ENCODE results near the gene WWOX.

Gene WWOX

DNA sequence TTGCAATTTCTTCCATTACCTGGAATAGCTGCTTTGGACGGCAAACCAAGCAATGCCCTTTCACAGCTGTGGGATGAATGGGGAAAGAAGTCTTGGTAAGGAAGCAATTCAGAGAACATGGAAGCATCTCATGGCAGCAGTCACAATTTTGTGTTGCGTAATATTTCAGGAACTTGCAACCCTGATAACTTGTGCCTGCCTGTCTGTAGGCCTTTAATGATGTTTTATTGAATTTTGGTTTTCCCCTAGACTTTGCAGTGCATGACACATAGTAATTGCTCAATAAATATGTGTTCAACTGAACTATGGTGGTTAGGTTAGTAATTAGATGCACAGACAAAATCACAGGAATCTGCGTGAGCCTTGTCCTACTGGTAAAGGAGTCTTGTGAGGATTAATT lies 439.5 kb downstream of the WWOX start:
- DNase-seq (ENCODE audit: low read depth) = no peak

DNA sequence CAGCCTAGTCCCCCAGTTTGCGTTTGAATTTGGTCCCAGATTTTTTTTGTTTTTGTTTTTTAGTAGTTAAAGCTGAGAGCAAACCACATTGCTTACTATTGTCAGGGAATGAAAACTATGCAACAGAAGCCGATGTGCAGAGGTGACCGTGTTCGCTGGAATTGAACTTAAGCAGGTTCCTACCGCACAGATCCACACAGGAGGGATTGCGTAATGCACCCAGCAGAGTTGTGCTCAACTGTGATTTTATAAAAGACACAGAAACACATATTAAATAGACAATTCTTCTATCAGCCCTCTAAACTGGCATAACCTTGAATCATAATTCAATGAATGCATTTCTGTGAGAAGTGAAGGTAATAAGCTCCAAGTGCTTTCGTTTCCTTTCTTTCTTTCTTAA lies 443.0 kb downstream of the WWOX start:
- DNase-seq (ENCODE audit: low read depth) = no peak

DNA sequence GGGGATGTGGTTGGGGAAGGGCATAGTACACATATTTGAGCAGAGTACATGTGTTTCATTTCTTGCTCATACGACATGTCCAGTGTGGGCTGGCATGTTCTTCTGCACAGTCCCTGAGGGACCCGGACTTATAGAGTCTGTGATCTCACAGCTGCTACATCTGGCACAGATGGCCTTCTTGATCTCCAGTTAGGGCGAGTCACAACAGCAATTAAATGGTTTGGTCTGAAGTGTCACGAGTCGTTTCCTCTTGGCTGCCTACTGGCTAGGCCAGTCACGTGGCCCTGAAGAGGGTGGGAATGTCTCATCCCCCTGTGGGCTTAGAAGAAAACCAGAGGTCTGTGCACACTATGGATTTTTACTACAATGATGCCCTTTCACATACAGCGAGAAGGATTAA lies 443.6 kb downstream of the WWOX start:
- no peak for DNase-seq (ENCODE audit: low read depth)

DNA sequence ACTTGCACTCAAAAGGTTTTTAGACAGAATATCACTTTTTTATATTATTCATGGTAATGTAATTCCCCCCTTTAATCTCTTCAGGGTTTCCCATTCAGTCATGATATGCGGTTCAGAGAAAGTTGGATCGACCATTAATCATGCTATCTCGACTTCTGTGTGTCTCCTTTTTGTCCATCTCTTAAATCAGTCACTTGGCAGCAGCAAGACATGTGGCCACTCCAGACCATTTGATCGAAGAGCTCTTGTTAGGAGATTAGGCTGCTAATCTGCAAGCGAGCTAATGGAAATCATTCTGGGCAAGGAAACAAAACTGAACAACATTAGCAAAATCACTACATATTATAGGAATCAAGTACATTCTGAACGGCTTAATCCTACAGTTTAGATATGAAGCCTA lies 449.9 kb downstream of the WWOX start:
- no peak for DNase-seq (ENCODE audit: low read depth)

DNA sequence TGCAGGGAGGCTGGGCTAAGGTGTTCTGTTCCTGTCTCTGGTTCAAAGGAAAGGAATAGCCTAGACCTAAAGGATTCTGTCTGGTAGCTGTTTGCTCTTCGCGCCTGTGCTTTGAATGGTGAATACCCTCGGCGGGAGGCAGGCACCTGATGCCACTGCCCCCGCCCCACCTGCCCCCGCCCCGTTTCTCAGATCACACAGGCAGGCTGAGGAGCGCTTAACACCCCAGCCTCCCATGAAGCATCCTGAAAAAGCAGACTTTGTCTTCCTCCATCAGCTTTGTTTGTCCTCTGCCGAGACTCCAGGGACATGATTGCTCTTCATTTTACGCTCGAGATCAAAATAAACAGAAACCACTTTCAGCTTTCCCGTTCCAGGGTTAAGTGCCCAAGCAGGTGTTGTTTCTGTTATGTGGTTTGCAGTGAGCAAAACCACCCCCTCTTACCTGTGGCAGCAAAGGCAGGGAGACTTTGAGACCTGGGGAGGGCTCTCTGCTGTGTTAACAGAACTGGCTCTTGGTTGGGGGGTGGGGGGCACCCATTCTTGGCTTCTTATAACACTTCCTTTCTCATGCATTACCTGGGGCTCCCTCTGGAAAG lies 452.1 kb downstream of the WWOX start:
- no peak for DNase-seq (ENCODE audit: low read depth)

DNA sequence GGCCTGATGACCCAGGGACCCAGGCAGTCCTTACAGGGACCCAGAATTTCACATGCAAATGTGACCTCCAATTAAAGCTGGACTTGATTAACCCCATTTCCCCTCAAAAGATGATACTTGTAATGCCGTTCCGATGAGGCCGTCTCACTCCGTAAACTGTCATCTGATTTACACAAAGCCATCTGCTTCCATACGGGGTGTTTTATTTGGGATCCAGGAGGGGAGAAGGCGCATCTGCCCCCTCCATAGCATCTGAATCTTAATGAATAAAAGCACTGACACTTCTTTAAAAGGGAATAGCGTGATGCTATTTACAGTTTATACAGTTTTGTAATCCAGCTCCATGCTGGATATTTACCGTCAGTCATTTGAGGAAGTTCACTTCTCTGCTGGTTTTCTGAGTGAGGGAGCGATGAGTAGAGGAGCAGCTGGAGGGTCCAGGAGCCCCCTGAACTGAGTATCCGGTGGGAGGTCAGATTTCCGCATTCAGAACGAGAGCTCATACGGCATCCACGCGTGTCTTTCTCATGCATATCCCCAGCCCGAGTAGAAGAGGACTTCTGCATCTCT lies 452.7 kb downstream of the WWOX start:
- no peak for DNase-seq (ENCODE audit: low read depth)

DNA sequence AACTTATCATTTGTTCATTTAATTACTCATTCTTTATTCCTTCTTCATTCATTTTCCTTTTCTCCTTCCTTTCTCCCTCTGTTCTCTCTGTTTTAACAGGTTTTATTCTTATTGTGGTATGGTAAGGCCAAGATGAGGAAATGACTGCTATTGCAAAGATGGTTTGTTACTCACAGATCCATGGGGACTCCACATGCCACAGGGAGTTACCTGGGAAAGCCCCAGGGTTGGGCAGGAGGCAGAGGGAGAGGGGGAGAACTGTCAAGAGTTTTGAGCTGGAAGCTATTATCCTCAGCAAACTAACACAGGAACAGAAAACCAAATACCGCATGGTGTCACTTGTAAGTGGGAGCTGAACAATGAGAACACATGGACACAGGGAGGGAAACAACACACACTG lies 453.3 kb downstream of the WWOX start:
- no peak for DNase-seq (ENCODE audit: low read depth)

DNA sequence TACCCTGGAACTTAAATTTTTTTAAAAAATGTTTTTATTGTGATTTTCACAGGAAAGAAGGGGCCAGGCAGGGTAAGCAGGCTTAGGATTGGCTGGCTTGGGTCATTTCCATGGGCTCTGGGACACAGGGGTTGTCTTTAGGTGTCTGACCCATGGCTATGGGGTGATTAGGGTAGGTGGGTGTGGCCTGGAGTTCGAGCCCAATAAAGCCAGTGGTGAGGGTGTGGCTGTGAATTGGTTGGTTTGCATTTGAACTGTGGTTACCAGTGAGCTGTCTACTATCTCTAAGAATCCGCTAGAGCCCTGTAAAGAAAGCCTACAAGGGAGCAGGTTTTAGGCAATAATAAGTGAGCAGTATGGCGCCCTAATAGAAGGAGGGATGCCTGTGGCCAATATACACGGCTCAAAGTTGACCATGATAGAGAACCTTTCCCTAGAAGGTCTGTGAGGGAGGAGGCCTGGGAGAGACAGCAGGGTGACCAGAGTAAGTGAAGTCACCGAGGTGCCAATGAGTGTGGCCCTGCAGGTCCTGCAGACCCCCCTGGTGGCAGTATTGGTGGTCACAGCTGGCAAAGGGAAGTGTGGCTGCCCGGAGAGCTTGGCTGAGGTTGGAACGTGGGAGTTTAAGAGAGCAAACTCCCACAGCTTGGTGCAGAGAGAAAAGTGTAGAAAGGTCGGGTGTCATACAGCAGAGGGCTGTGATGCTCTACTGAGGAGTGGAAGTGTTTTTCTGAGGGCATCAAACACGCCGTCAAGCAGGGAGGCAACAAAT lies 454.0 kb downstream of the WWOX start:
- no peak for DNase-seq (ENCODE audit: low read depth)

DNA sequence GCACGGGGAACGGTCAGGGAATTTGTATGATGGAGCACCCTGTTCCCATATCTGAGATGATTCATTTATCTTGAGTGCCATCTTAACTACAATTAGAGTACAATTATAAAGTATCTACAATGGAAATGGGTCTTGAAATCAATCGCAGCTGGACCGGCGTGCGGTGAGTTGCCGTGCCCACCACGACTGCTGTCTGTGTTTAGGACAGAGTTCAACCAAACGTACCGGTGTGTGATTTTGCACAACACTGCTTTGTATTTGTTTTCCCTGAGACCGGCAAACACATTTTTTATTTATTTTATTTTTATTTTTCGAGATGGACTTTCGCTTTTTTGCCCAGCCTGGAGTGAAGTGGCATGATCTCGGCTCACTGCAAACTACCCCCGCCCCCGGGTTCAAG lies 457.0 kb downstream of the WWOX start:
- no peak for DNase-seq (ENCODE audit: low read depth)

DNA sequence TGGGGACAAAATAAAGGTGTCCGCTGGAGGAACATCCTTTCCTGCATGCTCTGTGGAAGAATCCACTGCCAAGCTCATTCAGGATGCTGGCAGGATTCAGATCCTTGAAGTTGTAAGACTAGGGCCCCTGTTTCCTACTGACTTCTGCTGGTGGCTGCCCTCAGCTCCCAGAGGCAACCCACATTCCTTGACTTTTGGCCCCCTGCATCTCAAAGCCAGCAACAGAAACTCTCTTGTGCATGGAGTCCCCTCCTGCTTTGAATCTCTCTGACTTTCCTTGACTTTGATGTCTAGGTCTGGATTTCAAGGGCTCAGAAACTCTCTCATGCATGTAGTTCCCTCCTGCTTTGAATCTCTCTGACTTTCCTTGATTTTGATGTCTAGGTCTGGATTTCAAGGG lies 461.5 kb downstream of the WWOX start:
- no peak for DNase-seq (ENCODE audit: low read depth)

DNA sequence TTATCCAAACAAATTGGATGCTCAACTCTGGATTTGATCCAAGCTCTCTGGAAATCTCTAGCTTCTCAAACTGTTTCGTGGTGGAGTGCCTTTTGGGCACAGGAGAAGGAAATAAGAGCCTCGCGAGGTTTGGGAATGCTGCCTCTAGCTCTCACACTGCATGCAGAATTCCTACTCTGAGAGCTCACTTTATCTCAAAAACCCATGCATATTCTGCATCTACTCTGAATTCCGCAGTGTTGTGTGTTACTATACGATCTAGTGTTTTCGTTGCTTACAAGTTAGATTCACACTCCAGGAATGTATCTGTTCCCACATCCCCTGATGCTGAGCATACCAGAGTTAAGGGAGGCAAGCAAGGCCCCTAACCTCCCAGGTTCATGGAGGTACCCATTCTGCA lies 462.7 kb downstream of the WWOX start:
- DNase-seq (ENCODE audit: low read depth) = no peak

DNA sequence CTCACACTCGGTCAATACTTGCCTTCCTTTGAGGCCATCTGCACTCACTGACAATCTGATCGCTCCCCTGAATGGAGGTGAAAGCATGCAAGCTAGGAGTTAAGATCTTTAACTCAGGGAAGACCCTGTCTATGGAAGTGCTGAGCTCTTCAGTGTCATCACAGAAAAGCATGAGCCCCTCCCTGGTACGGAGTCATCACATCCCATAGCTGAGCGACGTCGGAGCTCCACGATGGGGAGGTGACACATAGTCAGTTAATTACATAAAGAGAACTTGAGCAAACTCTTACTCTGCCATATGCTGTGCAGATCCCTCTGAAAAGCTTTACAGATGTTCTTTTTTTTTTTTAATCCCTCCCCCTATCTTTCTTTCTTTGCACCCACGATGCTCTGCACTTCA lies 463.2 kb downstream of the WWOX start:
- no peak for DNase-seq (ENCODE audit: low read depth)

DNA sequence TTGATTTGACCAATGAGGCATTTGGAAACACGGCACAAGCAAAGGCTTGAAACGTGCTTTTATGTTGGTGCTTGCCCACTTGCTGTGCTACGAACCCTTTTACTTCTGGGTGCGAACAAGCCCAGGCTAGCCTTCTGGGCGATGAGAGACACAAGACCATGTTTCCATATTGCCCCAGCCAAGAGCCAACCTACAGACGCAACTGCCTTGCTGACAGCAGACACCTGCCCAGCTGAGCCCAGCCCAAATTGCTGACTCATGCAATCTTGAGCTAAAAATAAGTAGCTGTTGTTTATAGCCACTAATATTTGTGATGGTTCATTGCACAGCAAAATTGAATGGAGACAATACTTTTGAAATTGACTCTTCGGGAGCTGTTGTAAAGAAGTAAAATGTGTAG lies 464.5 kb downstream of the WWOX start:
- DNase-seq (ENCODE audit: low read depth) = no peak

DNA sequence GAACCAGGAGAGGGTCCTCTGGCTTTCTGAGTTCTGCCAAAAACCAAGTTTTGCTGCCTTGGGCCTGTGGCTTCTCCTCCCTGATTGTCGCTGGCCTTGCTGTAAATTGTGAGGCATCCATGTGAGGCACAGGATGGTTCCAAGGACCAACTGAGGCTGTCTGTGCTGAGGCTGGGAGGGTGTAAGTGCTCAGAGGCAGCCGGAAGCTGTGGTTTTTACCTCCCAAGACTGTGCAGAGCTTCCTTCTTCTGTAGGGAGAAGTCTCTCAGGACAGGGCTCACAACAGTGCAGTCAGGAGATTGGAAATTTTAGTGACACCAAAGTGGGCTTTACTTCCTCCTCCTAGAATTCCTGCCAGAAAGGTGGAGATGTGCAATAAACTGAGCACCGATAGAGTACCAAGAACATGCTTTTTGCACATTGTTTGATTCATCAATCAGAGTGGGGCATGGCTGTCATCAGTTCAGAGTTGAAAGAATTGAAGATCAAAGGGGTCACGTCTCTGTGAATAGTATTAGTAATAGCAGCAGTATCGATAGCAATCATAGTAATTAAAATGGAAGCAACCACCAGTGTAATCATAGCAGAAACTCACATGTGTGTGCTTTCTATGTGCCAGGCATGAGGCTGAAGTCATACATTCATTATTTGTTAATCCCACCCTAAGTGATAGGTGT lies 467.1 kb downstream of the WWOX start:
- no peak for DNase-seq (ENCODE audit: low read depth)

DNA sequence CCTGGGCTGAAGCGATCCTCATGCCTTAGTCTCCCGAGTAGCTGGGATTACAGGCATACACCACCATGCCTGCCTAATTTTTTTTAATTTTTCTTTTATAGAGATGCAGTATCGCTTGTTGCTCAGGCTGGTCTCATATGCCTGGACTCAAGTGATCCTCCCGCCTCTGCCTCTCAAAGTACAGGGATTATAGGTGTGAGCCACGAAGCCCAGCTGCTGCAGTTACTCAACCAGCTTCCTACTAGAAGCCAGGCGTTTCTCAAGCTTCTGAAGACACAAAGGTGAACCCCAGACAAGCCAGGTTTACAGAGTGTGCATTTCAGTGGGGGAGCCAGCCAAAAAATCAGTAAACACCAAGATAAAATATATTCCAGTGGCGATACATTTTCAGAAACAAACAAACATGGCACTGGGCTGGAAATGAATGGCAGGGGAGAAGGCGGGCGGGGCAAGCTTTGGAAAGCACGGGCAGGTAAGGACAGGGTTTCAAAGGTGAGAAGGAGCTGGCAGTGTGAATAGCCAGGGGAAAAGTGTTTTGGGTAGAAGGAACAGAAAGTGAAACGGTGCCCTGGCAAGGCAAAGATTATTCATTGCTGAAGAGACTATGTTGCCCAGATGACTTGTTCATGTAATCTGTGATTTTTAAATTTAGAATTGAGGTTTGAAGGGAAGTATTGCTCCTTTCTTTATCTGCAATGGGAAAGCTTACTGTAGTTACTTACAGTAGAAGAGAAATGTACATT lies 471.1 kb downstream of the WWOX start:
- no peak for DNase-seq (ENCODE audit: low read depth)

DNA sequence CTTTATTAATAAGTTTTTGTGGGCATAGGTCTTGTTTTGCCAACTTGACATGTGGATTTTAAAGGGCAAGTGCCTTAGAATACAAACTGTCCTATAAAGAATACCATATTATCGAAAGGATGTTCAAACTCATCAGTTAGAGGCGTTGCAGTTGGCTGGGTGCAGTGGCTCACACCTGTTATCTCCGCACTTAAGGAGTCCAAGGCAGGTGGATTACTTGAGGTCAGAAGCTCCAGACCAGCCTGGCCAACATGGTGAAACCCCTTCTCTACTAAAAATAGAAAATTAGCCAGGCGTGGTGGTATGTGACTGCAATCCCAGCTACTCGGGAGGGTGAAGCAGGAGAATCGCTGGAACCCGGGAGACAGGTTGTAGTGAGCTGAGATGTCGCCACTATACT lies 472.0 kb downstream of the WWOX start:
- DNase-seq (ENCODE audit: low read depth) = no peak

DNA sequence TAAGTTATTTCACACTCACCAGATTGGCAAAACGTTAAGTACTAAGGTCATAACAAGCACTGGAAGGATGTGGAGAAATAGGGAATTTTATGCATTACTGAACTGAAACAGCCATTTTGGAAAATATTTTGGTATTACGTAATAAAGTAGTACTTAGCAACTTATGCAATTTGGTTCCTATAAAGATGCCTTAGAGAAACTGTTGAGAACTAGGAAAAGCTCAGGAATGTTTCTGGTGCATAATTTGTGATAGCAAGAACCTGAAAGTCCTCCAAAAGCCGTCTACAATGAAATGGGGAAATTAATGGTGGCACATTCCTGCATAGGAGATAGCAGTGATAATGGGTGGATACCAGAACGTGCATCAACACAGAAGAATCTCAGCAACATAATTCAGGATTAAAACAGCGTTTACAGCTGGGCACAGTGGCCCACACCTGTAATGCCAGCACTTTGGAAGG lies 472.5 kb downstream of the WWOX start:
- DNase-seq (ENCODE audit: low read depth) = no peak

DNA sequence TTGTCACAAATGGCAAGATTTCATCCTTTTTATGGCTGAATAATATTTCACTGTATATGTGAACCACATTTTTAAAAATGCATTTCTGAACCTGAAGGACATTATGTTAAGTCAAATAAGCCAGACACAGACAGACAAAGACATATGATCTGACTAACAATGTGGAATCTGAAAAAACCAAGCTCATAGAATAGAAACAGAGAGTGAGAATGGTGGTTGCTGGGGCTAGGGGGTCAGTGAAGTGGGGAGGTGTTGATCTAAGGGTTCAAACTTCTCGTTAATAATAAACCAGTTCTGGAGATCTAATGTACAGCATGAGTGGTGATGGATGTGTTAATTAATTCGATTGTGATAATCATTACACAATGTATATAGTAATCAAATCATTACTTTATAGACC lies 475.1 kb downstream of the WWOX start:
- DNase-seq (ENCODE audit: low read depth) = no peak

DNA sequence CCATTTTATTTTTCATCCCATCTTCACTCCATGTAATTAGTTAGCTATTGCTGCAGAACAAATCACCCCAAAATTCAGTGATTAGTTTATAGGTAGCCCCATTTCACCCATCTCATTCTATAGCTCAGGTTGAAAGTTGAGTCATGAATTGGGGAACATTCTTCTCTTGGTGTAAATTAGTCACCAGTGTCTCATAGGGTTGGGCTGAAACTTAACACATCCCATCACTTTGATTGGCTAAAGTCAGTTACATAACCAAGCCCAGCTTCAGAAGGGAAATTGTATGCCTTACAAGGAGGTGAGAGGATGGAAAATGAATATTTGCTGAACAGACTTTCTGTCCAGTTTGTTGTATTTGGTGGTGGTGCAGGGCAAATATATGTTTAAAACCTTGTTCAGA lies 477.5 kb downstream of the WWOX start:
- DNase-seq (ENCODE audit: low read depth) = no peak

DNA sequence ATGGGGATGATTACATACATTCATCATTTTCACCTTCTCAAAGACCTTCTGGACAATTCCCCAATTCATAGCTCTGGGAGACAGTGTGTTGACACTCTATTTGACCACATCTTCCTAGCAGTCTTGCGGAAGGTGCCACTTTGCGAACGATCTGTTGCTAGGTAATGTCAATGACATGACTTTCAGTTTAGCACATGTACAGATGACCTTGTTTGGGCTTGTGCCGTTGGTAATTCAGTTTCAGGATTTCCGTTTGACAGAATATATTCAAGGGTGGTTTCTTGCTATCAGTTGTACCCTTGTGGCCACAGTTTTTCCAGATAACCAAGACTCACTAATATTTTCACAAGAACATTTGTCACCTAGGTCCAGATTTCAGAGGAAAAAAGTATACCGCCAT lies 478.2 kb downstream of the WWOX start:
- DNase-seq (ENCODE audit: low read depth) = no peak

DNA sequence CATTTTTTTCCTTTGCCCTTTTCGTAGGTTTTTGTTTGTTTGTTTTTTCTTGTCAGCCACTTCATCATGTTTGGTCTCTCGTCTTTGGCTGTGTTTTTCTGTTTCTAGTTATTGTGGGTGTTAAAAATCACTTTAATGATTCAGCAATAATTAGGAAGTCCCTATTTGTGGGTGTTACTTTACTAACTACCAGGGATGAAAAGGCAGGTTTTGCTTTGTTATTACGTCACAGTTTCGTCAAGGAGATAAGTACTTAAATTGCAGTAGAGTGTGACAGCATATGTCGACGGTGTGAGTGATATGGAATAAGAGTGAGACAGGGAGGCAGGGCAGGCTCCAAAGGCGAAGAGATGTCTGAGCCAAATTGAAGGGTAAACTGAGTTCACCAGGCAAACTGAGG lies 479.6 kb downstream of the WWOX start:
- DNase-seq (ENCODE audit: low read depth) = no peak

DNA sequence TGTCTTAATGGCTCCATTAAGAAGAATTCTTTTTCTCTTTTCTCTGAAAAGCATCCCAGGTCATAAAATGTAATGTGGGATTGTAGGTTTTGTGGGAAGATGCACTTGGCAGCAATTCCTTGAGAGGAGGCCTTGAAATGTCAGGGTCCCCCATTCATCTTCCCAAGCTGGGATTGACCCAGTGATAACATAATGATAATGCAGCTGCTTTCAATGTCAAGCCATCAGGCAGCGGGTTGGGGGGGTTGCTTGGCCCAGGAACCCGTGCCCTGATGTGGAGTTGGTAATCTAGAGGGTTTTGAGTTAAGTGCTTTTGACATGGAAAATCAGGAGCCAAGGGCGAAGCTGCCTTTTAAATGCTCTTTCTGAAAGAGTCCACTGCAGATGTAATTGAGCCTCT lies 484.0 kb downstream of the WWOX start:
- no peak for DNase-seq (ENCODE audit: low read depth)
